ENCODE data around the gene CNTNAP2.

The CNTNAP2 gene

GRCh38 chr7:146249272-146249671 lies 132.7 kb downstream of the CNTNAP2 start:
- TF ChIP-seq, protein P1, sequence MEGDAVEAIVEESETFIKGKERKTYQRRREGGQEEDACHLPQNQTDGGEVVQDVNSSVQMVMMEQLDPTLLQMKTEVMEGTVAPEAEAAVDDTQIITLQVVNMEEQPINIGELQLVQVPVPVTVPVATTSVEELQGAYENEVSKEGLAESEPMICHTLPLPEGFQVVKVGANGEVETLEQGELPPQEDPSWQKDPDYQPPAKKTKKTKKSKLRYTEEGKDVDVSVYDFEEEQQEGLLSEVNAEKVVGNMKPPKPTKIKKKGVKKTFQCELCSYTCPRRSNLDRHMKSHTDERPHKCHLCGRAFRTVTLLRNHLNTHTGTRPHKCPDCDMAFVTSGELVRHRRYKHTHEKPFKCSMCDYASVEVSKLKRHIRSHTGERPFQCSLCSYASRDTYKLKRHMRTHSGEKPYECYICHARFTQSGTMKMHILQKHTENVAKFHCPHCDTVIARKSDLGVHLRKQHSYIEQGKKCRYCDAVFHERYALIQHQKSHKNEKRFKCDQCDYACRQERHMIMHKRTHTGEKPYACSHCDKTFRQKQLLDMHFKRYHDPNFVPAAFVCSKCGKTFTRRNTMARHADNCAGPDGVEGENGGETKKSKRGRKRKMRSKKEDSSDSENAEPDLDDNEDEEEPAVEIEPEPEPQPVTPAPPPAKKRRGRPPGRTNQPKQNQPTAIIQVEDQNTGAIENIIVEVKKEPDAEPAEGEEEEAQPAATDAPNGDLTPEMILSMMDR (conservative IDR thresholded peaks at IDR 0.05; ENCODE audit: control insufficient read depth, insufficient read depth, low read depth, low read length) = no peak
- H3K4me3 ChIP-seq (ENCODE audit: control insufficient read depth, low read depth, low read length) = no peak overlapping the region
- no peak for DNase-seq (ENCODE audit: low read depth)

DNA sequence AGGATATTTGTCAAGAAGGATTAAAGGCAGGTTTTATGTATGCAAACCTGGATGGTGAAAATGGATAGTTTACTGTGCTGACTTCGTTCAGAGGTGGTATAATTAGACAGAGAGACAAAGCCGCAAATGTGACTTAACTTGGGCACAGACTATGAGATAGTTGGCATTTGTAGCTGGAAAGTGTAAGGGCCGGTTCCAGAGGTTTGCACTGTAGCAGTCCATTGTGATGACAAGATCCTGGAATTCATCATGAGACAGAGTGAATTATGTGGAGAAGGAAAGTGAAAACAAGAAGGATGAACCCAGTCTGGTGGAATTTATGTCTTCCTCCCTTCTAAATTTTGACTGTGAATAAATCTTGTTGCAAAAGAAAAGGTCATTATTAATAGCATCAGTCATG lies 139.0 kb downstream of the CNTNAP2 start:
- no peak for DNase-seq (ENCODE audit: low read depth)
- H3K4me3 ChIP-seq (ENCODE audit: control insufficient read depth, low read depth, low read length) = no peak overlapping the region
- TF ChIP-seq, protein P1 (conservative IDR thresholded peaks at IDR 0.05; ENCODE audit: control insufficient read depth, insufficient read depth, low read depth, low read length) = no peak

DNA sequence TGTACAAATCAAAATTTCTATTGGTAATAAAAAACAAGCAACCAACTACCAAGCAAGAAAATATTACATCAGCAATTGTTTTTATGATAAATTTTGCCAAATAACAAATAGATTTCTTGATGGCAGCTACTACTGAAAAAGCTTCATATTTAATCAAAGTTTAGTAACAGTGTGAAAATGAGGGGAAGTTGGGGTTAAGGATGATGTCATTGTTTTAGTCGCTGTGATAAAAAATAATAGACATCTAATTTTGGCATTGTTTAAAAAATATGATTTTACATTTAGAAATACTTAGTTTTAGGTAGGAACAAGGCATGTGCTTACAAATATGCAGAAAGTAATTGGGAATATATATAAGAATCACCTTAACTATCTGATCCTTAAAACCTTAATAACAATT lies 145.9 kb downstream of the CNTNAP2 start:
- no peak for DNase-seq (ENCODE audit: low read depth)
- TF ChIP-seq, protein P1 (conservative IDR thresholded peaks at IDR 0.05; ENCODE audit: control insufficient read depth, insufficient read depth, low read depth, low read length) = no peak
- no peak overlapping the region for H3K4me3 ChIP-seq (ENCODE audit: control insufficient read depth, low read depth, low read length)

- DNase-seq (ENCODE audit: low read depth) = no peak
- H3K4me3 ChIP-seq (ENCODE audit: control insufficient read depth, low read depth, low read length) = no peak overlapping the region
- TF ChIP-seq, protein P1 (conservative IDR thresholded peaks at IDR 0.05; ENCODE audit: control insufficient read depth, insufficient read depth, low read depth, low read length) = no peak
These were observed 160.3 kb downstream of the CNTNAP2 start for GRCh38 chr7:146276888-146277287.

DNA sequence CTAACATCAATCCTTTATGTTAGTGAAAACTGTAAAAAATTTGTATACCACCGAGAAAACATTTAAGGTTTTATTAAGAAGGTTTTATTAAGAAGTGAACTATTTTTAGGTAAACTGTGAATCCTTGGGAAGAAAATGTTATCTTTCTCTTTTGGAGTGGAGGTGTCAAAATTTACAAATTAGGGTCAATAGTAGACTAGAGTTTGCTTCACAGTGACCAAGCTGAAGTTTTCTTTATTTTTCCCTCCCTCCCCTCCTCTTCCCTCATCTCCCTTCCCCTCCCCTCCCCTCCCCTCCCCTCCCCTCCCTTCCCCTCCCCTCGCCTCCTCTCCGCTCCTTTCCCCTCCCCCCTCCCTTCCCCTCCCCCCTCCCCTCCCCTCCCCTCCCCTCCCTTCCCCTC lies 168.8 kb downstream of the CNTNAP2 start:
- no peak for DNase-seq (ENCODE audit: low read depth)
- TF ChIP-seq, protein P1 (conservative IDR thresholded peaks at IDR 0.05; ENCODE audit: control insufficient read depth, insufficient read depth, low read depth, low read length) = no peak
- no peak overlapping the region for H3K4me3 ChIP-seq (ENCODE audit: control insufficient read depth, low read depth, low read length)

- DNase-seq (ENCODE audit: low read depth) = no peak
- no peak overlapping the region for H3K4me3 ChIP-seq (ENCODE audit: control insufficient read depth, low read depth, low read length)
- TF ChIP-seq, protein P1 (conservative IDR thresholded peaks at IDR 0.05; ENCODE audit: control insufficient read depth, insufficient read depth, low read depth, low read length) = no peak
These were observed 174.1 kb downstream of the CNTNAP2 start for GRCh38 chr7:146290746-146291145.

GRCh38 chr7:146291900-146292299 lies 175.3 kb downstream of the CNTNAP2 start:
- DNase-seq (ENCODE audit: low read depth) = no peak
- H3K4me3 ChIP-seq (ENCODE audit: control insufficient read depth, low read depth, low read length) = no peak overlapping the region
- TF ChIP-seq, protein P1 (conservative IDR thresholded peaks at IDR 0.05; ENCODE audit: control insufficient read depth, insufficient read depth, low read depth, low read length) = no peak

All from fibroblast of mammary gland (primary cell).